ENCODE data around the gene SRP68.

- TF ChIP-seq CTCF (IDR thresholded peaks at IDR 0.05): no peak
- no peak for TF ChIP-seq EZH2 (IDR thresholded peaks at IDR 0.05; ENCODE audit: borderline replicate concordance, insufficient read depth, low read depth, low read length, poor library complexity, severe bottlenecking)
Measured at GRCh38 chr17:76007131-76007849, 65.0 kb downstream of the SRP68 start.
